ENCODE measurements around the gene ADCY2.
A peak's percentile ranks its signal among the peaks of the same experiment; 100 is the strongest.

Gene ADCY2

DNA sequence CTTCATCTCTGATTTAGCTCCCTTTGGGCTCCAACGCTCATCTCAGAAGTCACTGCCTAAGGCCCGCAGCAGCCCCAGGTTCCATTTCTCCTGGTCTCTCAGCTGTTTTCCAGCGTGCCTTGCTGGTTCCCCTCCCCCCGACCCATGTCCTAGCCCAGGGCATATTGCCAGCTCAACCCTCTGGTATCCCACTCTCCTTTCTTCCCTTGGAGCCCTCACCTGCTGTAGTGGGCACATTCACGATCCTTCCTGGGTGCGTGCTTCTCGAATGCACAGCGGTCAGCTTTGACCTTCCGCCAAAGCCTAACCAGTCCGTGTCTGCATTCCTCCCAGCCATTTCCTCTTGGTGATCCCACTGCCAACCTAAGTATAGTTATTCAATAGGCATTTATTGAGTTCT lies 418.9 kb downstream of the ADCY2 start:
- no peak for DNase-seq (ENCODE audit: insufficient read length, low spot score)

DNA sequence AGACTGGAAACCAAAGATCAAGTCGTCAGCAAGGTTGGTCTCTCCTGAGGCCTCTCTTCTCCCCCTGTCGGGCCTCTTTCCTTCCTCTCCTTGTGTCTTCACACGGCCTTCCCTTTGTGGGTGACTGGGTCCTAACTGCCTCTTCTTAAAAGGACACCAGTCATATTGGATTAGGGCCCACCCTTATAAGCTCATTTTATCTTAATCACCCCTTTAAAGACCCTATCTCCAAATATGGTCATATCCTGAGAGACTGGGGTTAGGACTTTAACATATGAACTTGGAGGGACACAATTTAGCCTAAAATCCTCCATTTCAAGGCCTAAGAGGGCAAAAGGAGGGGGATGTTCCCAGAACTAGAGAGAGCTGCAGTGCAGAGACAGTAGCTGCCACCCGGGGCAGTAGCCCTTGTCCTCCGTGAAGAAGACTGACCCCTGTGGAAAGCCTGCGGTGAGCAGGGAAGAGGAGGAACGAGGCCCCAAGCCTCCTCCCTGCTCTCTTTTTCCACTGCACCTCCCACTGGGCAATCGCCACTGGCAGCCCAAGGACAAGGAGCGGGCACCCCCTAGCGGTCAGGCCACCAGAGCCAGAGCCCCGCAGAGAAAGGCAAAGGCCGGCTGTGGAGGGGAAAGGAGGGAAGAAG lies 420.1 kb downstream of the ADCY2 start:
- peak; percentile 67 for FAIRE-seq

More for the DNA sequence above, 418.9 kb downstream of the ADCY2 start:
- no peak for FAIRE-seq

DNA sequence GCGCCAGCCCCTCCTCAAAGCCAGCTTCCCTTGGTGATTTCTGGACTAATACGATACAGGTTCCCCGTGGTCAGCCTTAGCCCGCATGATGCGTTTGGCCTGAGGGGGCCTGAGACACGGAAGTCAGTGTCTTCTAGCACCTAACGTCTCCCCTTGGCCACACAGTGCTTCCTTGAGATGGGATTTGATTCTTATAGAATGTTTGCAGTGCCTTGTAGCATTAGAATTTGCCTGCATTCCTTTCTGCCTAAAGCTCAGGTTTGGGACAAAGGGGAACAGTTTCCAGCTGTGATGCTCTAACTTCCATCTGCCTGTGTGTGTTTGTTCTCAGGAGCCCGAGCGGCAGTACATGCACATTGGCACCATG lies 420.6 kb downstream of the ADCY2 start:
- no peak for FAIRE-seq

More for the DNA sequence above, 420.1 kb downstream of the ADCY2 start:
- DNase-seq (ENCODE audit: insufficient read length, low spot score), result peak; percentile 67

DNA sequence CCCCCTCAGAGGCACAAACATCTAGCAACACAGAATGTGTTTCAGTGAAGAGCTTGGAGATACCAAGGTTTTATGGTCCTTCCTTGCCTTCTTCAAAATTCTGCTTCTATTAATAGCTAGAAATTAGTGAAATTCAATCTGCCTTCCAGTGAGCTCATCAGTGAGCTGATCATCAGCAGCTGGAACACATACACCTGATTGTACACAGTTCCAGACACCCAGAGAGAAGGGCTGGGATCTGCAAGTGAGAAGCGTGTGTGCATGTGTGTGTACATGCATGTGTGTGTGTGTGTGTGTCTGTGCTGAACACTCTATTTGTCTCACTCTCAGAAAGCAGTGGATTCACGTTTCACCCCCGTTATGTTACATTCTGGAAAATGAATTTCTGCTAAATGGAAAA lies 426.5 kb downstream of the ADCY2 start:
- DNase-seq (ENCODE audit: insufficient read length, low spot score), result no peak
- FAIRE-seq, result no peak

More for the DNA sequence above, 420.6 kb downstream of the ADCY2 start:
- DNase-seq (ENCODE audit: insufficient read length, low spot score), result no peak

DNA sequence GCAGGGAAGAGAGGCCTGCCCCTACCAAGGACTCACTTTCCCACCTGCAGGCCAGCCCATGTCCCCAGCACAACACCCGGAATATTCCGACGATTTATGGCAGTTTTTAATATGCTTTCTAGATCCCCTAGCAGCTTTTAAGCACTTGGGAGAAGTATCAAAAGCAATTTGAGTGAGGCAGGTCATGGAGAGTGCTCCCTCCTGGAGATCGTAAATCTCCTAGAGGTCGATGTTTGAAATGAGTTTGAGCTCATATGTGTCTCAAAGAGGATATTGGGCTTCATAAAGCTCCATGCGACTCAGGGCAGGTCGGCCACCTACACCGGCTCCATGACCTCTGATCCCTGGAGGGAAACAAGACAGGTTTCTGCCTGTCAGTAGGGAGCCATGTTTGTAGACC lies 427.7 kb downstream of the ADCY2 start:
- FAIRE-seq, result no peak
- DNase-seq (ENCODE audit: insufficient read length, low spot score), result no peak

DNA sequence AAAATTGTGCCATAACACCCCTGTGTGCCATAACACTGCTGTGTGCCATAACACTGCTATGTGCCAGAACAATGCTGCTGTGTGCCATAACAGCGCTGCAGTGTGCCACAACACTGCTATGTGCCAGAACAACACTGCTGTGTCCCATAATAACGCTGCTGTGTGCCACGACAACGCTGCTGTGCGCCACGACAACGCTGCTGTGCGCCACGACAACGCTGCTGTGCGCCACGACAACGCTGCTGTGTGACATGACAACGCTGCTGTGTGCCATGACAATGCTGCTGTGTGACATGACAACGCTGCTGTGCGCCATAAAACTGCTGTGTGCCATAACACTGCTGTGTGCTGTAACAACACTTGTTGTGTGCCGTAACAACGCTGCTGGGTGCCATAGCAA lies 429.1 kb downstream of the ADCY2 start:
- DNase-seq (ENCODE audit: insufficient read length, low spot score) (no peak), FAIRE-seq (no peak)

DNA sequence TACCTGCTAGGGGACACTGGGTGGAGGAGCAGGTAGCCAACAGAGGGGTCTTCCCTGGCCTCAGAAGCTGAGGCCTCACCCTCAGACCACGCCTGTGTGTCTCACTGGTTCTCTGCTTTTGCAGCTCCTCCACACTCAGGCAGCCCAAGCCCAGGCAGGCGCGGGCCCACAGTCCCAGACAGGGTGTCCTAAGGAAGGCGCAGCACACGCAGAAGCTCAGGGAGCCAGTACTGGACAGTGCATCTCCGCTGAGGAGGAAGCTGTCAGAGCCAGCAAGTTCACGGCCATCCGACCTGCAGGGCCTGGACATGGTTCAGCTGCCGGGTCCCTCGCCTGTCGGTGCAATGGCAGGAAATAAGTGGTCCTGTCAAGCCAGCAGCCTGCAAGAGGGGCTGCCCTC lies 429.7 kb downstream of the ADCY2 start:
- FAIRE-seq (no peak), DNase-seq (ENCODE audit: insufficient read length, low spot score) (no peak)

DNA sequence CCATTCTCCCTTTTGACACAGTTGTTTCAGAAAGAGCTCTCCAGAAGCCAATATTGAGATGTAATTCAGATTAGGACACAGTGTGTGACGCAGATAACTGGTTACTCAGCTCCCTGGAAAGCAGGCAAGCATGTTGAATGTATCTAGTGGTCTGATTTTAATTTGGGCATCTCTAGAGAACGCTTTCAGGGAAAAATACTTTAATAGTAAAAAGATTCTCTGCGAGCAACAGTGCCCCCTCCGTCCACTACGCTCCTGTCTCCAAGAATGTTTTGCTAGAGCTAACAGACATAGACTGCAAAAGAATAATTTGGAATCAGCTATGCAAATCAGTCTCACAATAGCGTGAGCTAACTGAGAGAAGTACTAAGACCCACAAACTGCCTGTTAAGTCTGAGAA lies 431.7 kb downstream of the ADCY2 start:
- FAIRE-seq, result no peak
- no peak for DNase-seq (ENCODE audit: insufficient read length, low spot score)

DNA sequence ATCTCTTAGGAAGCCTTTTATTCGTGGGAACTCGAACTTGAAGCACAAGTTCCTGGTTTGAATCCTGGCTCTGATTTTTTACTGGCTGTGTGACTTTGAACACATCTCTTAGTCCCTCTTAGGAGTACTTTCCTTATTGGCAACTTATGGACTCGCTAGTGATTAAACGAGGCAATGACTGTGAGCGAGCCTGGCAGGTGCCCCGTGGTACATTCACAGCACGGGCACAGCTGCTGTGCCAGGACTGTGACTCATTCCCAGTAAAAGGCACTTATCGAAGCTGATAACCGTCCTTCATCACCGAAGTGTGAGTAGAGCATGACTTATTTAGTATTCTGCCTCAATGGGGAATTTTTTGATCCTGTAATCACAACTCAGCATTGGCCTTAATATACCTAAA lies 432.3 kb downstream of the ADCY2 start:
- DNase-seq (ENCODE audit: insufficient read length, low spot score) (no peak), FAIRE-seq (no peak)

DNA sequence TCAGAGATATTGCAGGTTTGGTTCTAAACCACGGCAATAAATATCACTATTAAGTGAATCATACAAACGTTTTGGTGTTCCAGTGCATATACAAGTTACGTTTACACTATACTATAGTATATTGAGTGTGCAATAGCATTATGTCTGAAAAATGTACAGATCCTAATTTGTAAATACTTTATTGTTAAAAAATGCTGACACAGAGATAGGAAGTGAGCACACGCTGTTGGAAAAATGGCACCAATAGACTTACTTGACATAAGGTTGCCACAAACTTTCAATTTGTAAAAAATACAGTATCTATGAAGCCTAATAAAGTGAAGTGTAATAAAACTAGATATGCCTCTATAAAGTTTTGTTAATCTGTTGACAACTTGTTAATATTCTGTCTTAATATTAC lies 439.0 kb downstream of the ADCY2 start:
- FAIRE-seq (no peak), DNase-seq (ENCODE audit: insufficient read length, low spot score) (no peak)

DNA sequence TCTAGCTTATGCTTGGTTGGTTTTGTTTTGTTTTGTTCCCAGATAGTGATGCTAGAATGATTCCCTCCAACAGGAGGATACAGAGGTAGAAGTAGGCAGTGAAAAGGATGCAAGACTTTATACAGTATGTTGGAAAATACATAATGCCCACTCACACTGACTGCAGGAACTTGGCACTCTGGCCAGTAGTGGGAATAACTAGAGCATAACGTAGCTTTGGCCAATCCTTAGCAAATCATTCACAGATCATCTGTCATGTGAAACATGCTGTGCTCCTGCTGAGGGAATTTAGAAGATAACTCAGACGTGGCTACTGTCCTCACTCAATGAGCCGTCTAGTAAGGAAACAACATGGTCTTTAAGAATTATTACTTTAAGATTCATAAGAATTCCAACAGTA lies 441.5 kb downstream of the ADCY2 start:
- DNase-seq (ENCODE audit: insufficient read length, low spot score), result no peak
- FAIRE-seq, result no peak

DNA sequence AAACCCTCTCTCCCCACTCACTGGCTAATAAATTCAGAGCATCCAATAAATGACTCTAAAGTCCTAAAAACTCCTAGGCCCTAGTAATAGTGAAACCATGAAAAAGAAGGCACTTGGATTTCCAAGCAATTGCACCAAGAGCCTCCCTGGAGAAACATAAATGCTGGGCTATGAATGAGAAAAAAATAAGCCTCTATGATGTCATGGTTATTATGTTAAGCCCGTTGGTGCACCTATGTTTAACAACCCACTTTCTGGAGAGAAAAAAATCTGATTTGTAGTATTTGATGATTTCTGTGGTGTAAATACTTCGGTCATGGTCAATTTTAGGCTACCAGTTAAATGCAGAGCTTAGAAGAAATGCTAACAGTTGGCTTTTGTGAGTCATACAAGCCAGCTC lies 446.6 kb downstream of the ADCY2 start:
- FAIRE-seq, result no peak

DNA sequence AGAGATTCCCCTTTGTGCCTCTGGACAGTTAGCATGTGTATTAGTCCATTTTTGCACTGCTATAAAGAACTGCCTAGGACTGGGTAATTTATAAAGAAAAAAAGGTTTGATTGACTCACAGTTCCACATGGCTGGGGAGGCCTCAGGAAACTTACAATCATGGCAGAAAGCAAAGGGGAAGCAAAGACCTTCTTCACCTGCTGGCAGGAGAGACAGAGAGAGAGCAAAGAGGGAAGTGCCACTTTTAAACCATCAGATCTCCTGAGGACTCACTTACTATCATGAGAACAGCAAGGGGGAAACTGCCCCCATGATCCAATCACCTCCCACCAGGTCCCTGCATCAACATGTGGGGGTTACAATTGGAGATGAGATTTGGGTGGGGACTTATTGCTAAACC lies 449.0 kb downstream of the ADCY2 start:
- FAIRE-seq, result no peak
- DNase-seq (ENCODE audit: insufficient read length, low spot score), result no peak

More for the DNA sequence above, 446.6 kb downstream of the ADCY2 start:
- no peak for DNase-seq (ENCODE audit: insufficient read length, low spot score)

DNA sequence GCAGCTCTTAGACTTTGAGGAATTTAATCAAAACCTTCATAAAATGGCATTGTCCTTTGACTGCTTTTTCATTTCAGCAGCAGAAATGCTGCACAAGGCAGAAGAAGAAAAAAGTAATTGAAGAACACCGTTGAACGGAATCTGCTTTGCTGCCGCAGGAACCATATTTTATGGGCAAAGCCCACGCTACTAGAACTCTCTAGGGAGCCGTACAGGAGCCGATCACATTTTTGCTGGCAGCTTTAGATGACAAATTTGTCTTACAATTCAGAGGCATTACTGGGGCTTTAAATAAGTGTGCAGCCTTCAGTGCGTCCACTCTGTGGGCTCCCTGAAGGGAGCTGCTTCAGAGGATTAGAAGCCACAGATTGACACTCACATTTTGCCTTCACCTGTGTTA lies 449.6 kb downstream of the ADCY2 start:
- DNase-seq (ENCODE audit: insufficient read length, low spot score), result no peak
- no peak for FAIRE-seq

DNA sequence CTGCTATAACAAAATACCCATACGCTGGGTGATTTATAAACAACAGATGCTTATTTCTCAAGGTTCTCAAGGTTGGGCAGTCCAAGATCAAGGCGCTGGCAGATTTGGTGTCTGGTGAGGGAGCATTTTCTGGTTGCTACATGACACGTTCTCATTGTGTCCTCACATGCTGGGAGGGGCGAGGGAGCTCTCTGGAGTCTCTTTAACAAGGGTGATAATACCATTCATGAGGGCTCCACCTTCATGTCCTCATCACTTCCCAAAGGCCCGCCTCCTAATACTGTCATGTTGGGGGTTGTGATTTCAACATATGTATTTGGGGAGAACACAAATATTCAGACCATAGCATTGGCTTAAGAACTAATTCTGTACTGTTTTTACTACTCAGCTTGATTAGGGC lies 450.4 kb downstream of the ADCY2 start:
- FAIRE-seq, result no peak
- no peak for DNase-seq (ENCODE audit: insufficient read length, low spot score)

DNA sequence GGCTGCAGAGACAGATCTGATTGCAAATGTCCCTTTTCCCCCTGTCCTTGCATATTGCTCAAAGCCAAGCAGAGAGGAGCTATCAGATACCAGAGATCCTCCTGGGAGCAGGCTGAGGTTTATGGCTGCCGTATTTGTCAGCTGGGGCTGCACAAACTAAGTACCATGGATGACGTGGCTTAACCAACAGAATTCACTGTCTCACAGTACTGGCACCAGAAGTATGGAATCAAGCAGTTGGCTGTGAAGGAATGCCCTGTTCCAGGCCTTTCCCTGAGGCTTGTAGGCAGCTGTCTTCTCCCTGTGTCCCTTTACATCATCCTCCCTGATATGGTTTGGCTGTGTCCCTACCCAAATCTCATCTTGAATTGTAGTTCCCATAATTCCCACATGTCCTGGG lies 452.4 kb downstream of the ADCY2 start:
- DNase-seq (ENCODE audit: insufficient read length, low spot score), result no peak
- FAIRE-seq, result no peak

DNA sequence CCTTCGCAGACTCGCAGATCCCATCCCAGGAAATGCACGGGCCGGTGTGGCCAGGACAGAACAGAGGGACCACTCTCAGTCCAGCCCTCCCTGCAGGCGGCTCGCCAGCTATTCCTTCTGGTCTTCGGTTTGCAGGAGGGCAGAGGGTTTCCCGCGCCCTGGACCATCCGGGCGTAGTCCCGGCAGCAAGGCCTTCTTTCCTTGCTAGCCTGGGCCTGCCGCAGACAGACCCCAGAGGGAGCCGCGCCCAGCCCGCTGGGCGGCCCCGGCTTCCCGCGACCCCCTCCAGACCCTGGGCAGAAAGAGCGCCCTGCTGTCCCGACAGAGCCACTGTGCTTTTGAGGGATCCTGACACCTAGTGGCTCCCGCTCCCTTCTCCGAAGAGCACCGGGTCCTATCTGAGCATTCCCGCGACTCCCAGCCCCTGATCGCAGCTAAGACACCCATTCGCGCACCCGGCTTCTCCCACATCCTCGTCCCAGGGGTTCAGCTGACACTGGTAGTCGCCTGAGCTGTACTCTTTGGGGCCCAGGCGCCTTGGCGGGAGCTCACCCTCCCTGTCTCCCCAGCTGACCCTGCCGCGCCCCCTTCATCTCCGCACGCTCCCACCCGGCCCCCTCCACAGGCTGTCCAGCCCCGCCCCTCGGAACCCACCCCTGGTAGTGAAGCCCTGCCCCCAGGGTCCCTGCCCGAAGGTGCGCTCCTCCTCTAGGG lies 453.9 kb downstream of the ADCY2 start:
- no peak for DNase-seq (ENCODE audit: insufficient read length, low spot score)
- no peak for FAIRE-seq

DNA sequence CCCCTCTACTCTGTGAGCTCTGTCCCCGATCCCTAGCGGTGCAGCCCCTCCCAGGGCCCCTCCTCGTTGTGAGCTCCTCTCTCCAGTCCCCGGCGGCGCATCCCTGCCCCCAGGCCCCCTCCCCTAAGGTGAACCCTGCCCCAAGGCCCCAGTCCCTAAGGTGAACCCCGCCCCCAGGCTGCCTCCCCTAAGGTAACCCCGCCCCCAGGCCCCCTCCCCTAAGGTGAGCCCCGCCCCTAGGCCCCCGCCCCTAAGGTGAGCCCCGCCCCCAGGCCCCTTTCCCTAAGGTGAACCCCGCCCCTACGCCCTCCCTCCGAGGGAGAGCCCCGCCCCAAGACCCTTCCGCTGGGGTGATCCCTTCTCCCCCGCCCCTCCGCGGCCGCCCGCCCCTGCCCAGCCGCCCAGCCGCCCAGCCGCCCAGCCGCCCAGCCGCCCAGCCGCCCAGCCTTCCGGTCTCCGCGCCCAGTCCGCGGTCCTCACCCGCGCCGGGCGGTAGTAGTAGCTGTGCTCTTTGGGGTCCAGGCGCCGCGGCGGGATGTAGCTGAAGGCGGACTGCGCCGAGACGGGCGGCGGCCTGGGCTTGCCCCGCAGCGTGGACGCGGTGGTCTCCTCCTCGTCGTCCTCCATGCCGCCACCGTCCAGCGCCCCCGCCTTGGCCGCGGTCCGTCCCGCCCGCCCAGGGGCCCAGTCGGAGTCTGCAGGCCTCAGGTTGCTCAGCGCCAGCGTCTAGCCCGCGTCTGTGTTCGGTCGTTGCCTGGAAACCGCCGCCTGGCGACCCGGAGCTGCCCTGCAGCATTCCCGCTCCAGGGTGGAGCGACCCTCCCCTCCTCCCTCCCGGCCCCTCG lies 454.7 kb downstream of the ADCY2 start, which contains the start of gene CFAP90:
CFAP90 (minus strand) TSS at position 739 of the 845 bp plus-strand sequence; CDS start at position 627, 112 bp downstream.
- no peak for FAIRE-seq
- no peak for DNase-seq (ENCODE audit: insufficient read length, low spot score)

DNA sequence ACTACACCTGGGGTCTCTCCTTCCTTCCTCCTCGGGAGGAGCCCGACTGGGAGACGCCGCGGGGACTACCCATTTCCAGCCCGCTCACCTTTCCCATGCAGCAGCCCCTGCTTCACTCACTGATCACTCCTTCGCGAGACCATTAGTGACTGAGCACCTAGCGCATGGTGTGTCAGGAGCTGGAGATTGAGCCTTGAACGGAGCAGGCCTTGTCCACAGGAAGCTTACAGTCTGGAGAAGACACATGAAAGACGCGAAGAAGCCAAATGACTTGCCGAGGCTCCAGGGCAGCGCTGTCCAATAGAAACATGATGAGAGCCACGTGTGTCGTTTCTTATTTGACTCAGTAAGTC lies 455.3 kb downstream of the ADCY2 start:
- DNase-seq (ENCODE audit: insufficient read length, low spot score) (no peak), FAIRE-seq (no peak)

DNA sequence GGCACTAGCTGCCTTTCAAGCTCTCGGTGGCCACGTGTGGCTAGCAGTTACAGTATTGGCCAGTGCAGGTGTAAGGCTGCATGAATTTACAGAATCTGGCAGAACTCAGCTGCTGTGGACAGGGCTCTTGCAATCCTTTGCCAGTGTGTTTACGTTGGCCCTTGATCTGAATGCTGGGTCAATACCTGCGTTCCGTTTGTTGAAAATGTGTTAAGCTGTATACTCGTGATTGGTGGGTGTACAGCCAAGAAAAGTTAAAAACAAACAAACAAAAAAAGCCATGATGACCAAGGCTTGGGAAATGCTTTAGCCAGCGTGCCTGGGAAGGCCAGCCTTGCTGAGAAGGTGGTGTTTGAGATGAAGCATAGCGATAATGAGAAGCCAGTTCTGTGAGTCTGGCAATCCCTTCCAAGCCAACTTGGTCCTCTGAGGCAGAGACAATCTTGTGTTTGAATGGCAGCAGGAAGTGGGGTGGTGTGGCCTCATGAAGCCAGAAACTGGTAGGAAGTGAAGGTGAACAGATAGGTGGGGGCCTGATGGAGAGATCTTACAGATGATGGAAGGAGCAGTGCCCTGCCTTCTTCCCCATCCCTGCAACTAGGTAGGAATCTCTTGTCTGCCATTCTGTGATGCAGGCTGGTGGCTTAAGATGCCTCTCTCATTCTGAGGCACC lies 455.8 kb downstream of the ADCY2 start:
- no peak for FAIRE-seq

DNA sequence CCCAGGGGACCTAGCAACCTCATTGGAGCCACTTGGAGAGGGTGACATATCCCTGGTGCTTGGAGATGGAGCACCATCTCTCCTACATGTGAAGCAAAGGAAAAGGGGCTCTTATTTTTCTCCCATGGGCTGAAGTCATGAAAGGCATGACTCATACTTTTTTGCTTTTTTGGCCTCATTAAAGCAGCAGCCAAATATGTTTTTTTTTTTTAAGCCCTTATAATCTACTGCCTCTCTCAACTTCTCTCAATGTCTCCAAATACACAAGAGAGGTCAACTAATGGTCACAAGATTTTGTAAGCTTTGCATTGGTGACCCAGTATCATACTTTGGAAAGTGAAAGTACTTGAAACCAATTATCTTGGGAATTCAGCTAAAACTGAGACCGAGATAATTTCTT lies 456.6 kb downstream of the ADCY2 start:
- DNase-seq (ENCODE audit: insufficient read length, low spot score) (no peak), FAIRE-seq (no peak)

More for the DNA sequence above, 455.8 kb downstream of the ADCY2 start:
- DNase-seq (ENCODE audit: insufficient read length, low spot score), result no peak

Data from GM19239 (cell line).